A549 (cell line): ENCODE measurements around the gene DDI1.

Source experiments
- CHD2 ChIP-seq: fragments of 150-350 bp; IDR thresholded peaks from 2 replicates; pipeline ENCODE4 v1.6.1; 2014; ENCODE audit warnings: low read length; ENCODE audit not compliant: partially characterized antibody
- CHD4 ChIP-seq: fragments of 200-600 bp; sonication (generic); IDR thresholded peaks from 2 replicates; pipeline ENCODE4 v1.6.1; 2016; ENCODE audit warnings: antibody characterized with exemption, mild to moderate bottlenecking, borderline replicate concordance
- CTCF ChIP-seq: fragments of >200 bp; sonication (Bioruptor Twin); formaldehyde crosslinking; IDR thresholded peaks from 3 replicates; pipeline ENCODE4 v1.5.1; 2016
- PBX3 ChIP-seq: IDR thresholded peaks from 2 replicates; pipeline ENCODE4 v1.6.1; 2012
- POLR2A ChIP-seq: IDR thresholded peaks from 2 replicates; pipeline ENCODE4 v1.6.1; 2012; ENCODE audit warnings: mild to moderate bottlenecking, low read length
- RAD21 ChIP-seq, 2 experiments: fragments of >200 bp in 1 of 2; sonication (Bioruptor Twin) in 1 of 2; formaldehyde crosslinking in 1 of 2; IDR thresholded peaks in 1 of 2; conservative IDR thresholded peaks in 1 of 2; 2 replicates in 1 of 2; 3 replicates in 1 of 2; pipeline ENCODE4 v1.6.1; 2012 to 2018; ENCODE audit warnings: inconsistent platforms in 1 of 2
- REST ChIP-seq: fragments of 200-600 bp; sonication (generic); IDR thresholded peaks from 2 replicates; pipeline ENCODE4 v1.6.1; 2016; ENCODE audit warnings: antibody characterized with exemption, mild to moderate bottlenecking, moderate library complexity
- SMC3 ChIP-seq: fragments of >200 bp; sonication (Bioruptor Twin); formaldehyde crosslinking; IDR thresholded peaks from 3 replicates; pipeline ENCODE4 v1.6.1; 2018; ENCODE audit warnings: inconsistent platforms
- USF2 ChIP-seq: fragments of 450-650 bp; IDR thresholded peaks from 2 replicates; pipeline ENCODE4 v1.6.1; 2014; ENCODE audit warnings: antibody characterized with exemption
- TF ChIP-seq, protein P1 (sequence below): IDR thresholded peaks from 2 replicates; pipeline ENCODE4 v1.6.1; 2012; ENCODE audit warnings: low read depth, borderline replicate concordance

GRCh38 chr11:104041792-104042191, 5.4 kb downstream of the DDI1 start:
- TF ChIP-seq PBX3 = no peak
- no peak for TF ChIP-seq USF2
- TF ChIP-seq CTCF = no peak
- no peak for TF ChIP-seq RAD21 (conservative IDR thresholded peaks at IDR 0.05 in 1 of 2, IDR thresholded peaks at IDR 0.05 in 1 of 2)
- no peak for TF ChIP-seq REST
- no peak for TF ChIP-seq POLR2A
- no peak for TF ChIP-seq CHD2
- TF ChIP-seq, protein P1, sequence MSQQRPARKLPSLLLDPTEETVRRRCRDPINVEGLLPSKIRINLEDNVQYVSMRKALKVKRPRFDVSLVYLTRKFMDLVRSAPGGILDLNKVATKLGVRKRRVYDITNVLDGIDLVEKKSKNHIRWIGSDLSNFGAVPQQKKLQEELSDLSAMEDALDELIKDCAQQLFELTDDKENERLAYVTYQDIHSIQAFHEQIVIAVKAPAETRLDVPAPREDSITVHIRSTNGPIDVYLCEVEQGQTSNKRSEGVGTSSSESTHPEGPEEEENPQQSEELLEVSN = no peak
- no peak for TF ChIP-seq CHD4
- TF ChIP-seq SMC3 = no peak
